Astrocyte (in vitro differentiated cells and primary cell): ENCODE measurements around the gene SPTBN1.

Experiments used
- EZH2 ChIP-seq: IDR thresholded peaks from 2 replicates; pipeline ENCODE4 v1.6.1; 2012; ENCODE audit warnings: mild to moderate bottlenecking, low read length, inconsistent platforms; ENCODE audit not compliant: insufficient read depth
- TF ChIP-seq, protein P1 (sequence below): IDR thresholded peaks from 2 replicates; pipeline ENCODE4 v1.5.1; 2011; ENCODE audit warnings: low read depth, mild to moderate bottlenecking, inconsistent platforms, low read length, moderate library complexity; ENCODE audit not compliant: insufficient read depth

DNA sequence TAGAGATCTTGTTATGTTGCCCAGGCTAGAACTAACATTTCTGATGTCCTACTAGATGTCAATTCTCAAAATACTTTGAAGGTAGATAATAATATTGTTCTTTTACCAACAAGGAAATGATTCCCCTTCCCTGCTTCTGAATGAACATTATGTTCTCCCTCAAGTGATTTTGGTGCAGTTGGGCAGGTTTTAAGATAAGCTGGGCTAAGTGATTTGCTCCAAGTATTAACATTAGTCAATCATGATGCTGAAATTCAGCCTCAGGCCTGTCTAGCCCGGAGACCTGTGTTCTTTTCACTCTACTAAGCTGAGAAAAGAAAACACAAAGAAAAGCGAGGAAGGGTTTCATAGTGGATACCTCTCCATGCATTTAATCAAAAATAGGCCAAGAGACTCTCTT is 38.5 kb upstream of the SPTBN1 start:
- TF ChIP-seq, protein P1, sequence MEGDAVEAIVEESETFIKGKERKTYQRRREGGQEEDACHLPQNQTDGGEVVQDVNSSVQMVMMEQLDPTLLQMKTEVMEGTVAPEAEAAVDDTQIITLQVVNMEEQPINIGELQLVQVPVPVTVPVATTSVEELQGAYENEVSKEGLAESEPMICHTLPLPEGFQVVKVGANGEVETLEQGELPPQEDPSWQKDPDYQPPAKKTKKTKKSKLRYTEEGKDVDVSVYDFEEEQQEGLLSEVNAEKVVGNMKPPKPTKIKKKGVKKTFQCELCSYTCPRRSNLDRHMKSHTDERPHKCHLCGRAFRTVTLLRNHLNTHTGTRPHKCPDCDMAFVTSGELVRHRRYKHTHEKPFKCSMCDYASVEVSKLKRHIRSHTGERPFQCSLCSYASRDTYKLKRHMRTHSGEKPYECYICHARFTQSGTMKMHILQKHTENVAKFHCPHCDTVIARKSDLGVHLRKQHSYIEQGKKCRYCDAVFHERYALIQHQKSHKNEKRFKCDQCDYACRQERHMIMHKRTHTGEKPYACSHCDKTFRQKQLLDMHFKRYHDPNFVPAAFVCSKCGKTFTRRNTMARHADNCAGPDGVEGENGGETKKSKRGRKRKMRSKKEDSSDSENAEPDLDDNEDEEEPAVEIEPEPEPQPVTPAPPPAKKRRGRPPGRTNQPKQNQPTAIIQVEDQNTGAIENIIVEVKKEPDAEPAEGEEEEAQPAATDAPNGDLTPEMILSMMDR, result no peak
- TF ChIP-seq EZH2, result no peak
